Measurements from ENCODE around the gene RTP1.
"Not testable (repeated sequence)": the region's sequence is repeated elsewhere in the genome, so short reads cannot be mapped to it uniquely, and the experiment has no call there.

RTP1 gene

GRCh38 chr3:187197335-187197649, at the start of gene RTP1:
Gene RTP1, plus strand, starts transcription at chr3:187197486. Its CDS starts 30 bp downstream, at chr3:187197516.
- DNase-seq, result no peak

- DNase-seq, result no peak
Observed at GRCh38 chr3:187150186-187150585, 47.1 kb upstream of the RTP1 start.

GRCh38 chr3:187150599-187150998, 46.7 kb upstream of the RTP1 start:
- DNase-seq, result peak; percentile 89

- no peak for DNase-seq
Observed at GRCh38 chr3:187161556-187161955, 35.7 kb upstream of the RTP1 start.

GRCh38 chr3:187162265-187162953, 34.9 kb upstream of the RTP1 start:
- DNase-seq, result no peak

GRCh38 chr3:187165144-187165543, 32.1 kb upstream of the RTP1 start:
- DNase-seq, result no peak

GRCh38 chr3:187166750-187167149, 30.5 kb upstream of the RTP1 start:
- no peak for DNase-seq

GRCh38 chr3:187167777-187168176, 29.5 kb upstream of the RTP1 start:
- DNase-seq, result no peak

GRCh38 chr3:187169231-187169960, 27.9 kb upstream of the RTP1 start:
- DNase-seq, result no peak

- DNase-seq, result not testable (repeated sequence)
Observed at GRCh38 chr3:187170911-187171310, 26.4 kb upstream of the RTP1 start.

- DNase-seq, result no peak
Observed at GRCh38 chr3:187172929-187173328, 24.4 kb upstream of the RTP1 start.

- no peak for DNase-seq
Observed at GRCh38 chr3:187181454-187182170, 15.7 kb upstream of the RTP1 start.

- no peak for DNase-seq
Observed at GRCh38 chr3:187183210-187183862, 13.9 kb upstream of the RTP1 start.

- no peak for DNase-seq
Observed at GRCh38 chr3:187183903-187184302, 13.4 kb upstream of the RTP1 start.

GRCh38 chr3:187185759-187186158, 11.5 kb upstream of the RTP1 start:
- DNase-seq, result no peak

GRCh38 chr3:187186375-187186774, 10.9 kb upstream of the RTP1 start:
- DNase-seq, result no peak

- DNase-seq, result no peak
Observed at GRCh38 chr3:187186801-187187421, 10.4 kb upstream of the RTP1 start.

GRCh38 chr3:187188931-187189330, 8.4 kb upstream of the RTP1 start:
- no peak for DNase-seq

- no peak for DNase-seq
Observed at GRCh38 chr3:187191271-187191670, 6.0 kb upstream of the RTP1 start.

GRCh38 chr3:187193181-187193580, 4.1 kb upstream of the RTP1 start:
- no peak for DNase-seq

GRCh38 chr3:187196573-187197334, 532 bp upstream of the RTP1 start:
- no peak for DNase-seq

- no peak for DNase-seq
Observed at GRCh38 chr3:187198490-187198889, 1.2 kb downstream of the RTP1 start.
